ENCODE results near the gene SGMS1.

SGMS1 gene

DNA sequence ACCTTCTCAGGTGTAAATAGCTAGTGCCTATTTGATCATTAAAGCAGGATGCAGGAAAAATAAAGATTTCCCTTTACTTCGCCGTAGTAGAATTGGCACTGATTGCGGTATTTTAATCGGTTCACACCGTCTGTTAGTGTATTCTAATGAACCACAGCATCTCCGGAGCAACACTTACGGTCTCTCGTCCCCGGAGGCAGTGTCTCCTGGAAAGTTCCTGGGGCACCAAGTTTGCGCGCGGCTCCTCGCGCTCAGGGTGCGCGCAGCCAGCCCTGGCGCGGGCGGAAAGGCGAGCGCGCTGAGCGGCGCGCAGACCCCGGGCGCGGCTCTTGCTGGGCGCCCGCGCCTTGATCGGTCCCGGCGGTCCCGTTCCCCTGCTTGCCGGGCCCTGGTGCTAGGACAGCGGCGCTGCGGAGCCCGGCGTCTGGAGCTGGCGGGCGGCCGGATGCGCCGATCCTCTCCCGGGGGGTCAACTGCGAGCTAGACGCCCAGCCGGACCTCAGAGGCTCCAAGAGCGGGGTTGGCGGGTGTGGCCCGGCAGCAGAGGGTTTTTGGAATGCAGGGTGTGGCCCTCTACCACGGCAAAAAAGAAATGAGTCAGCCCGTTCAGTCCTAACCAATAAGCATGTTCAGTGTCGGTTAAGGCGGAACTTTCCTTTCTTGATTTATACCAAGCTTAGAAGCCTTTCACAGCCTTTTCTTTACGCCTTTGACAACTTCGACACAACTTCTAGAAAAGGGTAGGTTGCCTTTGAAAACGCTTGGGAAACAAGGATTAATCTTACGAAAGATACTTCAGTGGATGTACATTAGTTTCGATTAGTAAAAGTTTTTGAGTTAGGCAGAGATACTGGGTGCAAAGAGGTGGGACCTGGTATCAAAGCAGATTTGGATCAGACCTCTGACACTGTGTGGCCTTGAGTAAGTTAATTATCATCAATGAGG lies 205.6 kb downstream of the SGMS1 start:
- TF ChIP-seq, protein P1, sequence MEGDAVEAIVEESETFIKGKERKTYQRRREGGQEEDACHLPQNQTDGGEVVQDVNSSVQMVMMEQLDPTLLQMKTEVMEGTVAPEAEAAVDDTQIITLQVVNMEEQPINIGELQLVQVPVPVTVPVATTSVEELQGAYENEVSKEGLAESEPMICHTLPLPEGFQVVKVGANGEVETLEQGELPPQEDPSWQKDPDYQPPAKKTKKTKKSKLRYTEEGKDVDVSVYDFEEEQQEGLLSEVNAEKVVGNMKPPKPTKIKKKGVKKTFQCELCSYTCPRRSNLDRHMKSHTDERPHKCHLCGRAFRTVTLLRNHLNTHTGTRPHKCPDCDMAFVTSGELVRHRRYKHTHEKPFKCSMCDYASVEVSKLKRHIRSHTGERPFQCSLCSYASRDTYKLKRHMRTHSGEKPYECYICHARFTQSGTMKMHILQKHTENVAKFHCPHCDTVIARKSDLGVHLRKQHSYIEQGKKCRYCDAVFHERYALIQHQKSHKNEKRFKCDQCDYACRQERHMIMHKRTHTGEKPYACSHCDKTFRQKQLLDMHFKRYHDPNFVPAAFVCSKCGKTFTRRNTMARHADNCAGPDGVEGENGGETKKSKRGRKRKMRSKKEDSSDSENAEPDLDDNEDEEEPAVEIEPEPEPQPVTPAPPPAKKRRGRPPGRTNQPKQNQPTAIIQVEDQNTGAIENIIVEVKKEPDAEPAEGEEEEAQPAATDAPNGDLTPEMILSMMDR (conservative IDR thresholded peaks at IDR 0.05; ENCODE audit: low read depth), result no peak
- DNase-seq (ENCODE audit: low spot score), result peak; percentile 91
- ChIA-PET POLR2A (ENCODE audit: low non-redundant PET) (no interaction called here), CTCF (interaction anchor here (0.7 to 0.9 kb wide), 4 partner anchors 10 to 609 kb away, joined by 3 to 5 read pairs (median 4); no protein-coding TSS in a partner anchor)
- peak overlapping the region; percentile 94 for H3K27ac ChIP-seq

DNA sequence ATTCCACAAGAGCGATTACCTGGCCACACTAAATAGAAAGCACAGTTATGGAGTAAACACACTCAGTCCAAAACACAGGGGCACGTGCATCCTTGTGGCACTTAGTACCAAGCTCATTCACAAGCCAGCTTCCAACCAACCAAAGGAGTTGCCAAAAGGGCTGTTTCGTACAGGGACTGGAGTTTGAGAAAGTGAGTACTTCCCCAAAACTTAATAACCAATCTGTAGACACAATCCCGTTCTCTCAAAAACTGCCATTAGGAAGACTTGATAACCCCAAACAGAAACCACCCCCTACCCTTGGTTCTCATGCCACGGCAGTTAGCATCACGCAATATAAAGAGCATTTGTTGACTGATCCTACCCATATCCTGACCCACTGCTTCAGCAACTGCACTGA lies 206.3 kb downstream of the SGMS1 start:
- peak; percentile 22 for DNase-seq (ENCODE audit: low spot score)
- ChIA-PET CTCF (interaction anchor here (0.7 to 0.9 kb wide), 2 partner anchors 9 to 609 kb away, joined by 3 to 5 read pairs; no protein-coding TSS in a partner anchor), POLR2A (ENCODE audit: low non-redundant PET) (no interaction called here)
- H3K27ac ChIP-seq, result peak overlapping the region; percentile 94
- TF ChIP-seq, protein P1 (conservative IDR thresholded peaks at IDR 0.05; ENCODE audit: low read depth), result no peak

DNA sequence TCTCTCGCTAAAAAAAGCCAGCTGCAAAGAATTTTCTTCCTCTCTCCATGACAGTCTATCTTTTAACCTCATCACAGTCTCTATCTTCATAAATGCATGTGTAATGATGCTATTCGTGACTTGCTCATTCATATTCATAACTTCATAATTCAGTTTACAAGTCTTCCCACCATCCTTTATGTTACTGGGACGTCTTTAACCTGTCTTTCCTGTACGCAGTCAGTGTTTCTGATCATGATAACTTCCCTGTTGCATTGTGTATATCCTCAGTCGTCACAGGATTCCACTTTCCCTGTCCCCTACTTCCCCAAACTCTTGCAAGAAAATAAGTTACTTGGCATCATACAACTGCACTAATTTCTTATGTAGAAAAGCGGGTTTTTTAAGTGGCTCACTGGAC lies 206.9 kb downstream of the SGMS1 start:
- TF ChIP-seq, protein P1 (conservative IDR thresholded peaks at IDR 0.05; ENCODE audit: low read depth), result no peak
- H3K27ac ChIP-seq, result no peak overlapping the region
- no peak for DNase-seq (ENCODE audit: low spot score)
- ChIA-PET POLR2A (ENCODE audit: low non-redundant PET) (no interaction called here), CTCF (no interaction called here)

DNA sequence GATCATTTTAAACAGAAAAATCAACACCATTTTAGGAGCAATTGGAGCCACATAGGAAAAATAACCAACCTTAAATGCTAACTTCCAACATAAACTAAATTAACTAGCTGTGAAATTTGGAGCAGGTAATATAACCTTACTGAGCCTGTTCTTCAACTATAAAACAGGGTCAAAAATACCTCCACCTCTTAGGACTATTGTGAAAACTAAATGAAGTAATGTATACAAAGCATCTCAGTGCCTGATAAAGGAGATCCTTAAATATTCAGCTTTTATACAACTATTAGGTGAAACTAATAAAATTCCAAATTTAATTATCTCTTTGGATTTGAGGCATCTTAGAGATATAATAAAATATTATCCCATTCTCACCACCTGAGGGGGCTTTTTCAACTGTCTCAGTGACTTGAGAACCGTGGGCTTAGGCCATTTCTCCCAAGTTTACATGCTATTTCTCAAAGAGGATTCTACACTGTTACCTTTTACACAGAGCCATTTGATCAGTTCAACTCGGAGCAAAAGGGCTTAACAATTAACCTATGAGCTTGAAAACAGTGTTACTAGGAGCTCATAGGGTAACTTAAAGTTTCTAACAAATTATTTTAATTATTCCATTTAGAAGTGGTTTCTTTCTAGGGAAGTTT lies 207.5 kb downstream of the SGMS1 start:
- TF ChIP-seq, protein P1 (conservative IDR thresholded peaks at IDR 0.05; ENCODE audit: low read depth), result no peak
- ChIA-PET CTCF (no interaction called here), POLR2A (ENCODE audit: low non-redundant PET) (no interaction called here)
- DNase-seq (ENCODE audit: low spot score), result peak; percentile 5
- no peak overlapping the region for H3K27ac ChIP-seq

DNA sequence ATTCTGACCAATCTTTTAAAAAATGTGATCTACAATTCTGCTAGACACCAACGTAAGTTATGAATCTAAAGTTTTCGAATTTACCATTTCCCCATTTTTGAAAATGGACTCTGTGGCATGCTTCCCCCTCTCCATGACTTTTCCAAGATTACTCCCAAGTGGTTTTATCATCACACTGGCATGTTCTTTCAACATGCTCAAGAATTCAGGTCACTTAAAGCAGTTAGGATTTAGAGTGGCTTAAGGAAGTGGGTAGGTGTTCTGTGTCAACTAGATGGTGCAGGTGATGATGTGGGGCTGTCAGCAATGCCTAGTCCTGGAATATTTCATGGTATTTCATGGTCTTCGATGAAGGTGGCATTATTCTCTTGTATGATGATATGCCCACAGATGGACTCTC lies 208.5 kb downstream of the SGMS1 start:
- TF ChIP-seq, protein P1 (conservative IDR thresholded peaks at IDR 0.05; ENCODE audit: low read depth), result no peak
- H3K27ac ChIP-seq, result no peak overlapping the region
- CTCF ChIA-PET, result no interaction called here
- no peak for DNase-seq (ENCODE audit: low spot score)
- POLR2A ChIA-PET (ENCODE audit: low non-redundant PET), result no interaction called here

DNA sequence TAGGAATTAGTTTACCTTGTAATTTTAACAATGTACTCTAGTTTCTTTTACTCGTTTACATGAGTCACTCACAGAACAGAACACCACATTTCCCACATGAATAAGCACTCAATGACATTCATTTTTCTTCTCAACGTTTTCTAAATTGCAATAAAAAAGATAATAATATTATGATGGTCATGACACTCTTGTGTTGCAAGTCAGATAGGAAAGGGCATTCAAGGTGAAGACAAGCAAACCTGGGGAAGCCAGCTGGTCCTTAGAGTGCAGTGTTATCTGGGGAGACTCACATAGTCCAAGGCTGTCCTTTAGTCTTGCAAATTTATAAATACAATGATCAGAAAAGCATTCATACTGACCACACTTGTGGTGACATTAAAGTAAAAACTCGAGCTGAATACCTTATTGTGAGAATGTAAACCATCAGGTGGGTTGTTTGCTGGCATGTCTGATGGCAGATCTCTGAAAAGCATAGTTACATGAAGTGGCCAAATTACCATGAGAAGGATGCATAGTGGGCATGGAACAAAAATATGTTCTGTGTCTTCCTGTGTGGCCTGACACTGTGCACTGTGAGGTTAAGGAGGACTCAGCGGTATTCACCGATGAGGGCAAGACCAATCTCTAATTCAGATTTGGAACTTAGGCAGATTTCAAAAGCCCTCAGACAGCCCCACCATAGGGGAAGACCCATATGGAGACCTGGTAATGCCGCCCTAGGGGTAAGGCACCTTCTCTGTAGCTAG lies 213.5 kb downstream of the SGMS1 start:
- no peak for DNase-seq (ENCODE audit: low spot score)
- TF ChIP-seq, protein P1 (conservative IDR thresholded peaks at IDR 0.05; ENCODE audit: low read depth), result no peak
- CTCF ChIA-PET, result interaction anchor here (0.6 kb wide), 1 partner anchor 389 kb away, joined by 3 read pairs; no protein-coding TSS in a partner anchor
- POLR2A ChIA-PET (ENCODE audit: low non-redundant PET), result no interaction called here
- H3K27ac ChIP-seq, result no peak overlapping the region
